Activated gamma-delta T cell (primary cell): Measurements from ENCODE around the gene BCAM.

ENCODE experiments used
- DNase-seq: peaks from one replicate; lab custom pipeline; 2025; lab: John Stamatoyannopoulos, UW

Gene BCAM

DNA sequence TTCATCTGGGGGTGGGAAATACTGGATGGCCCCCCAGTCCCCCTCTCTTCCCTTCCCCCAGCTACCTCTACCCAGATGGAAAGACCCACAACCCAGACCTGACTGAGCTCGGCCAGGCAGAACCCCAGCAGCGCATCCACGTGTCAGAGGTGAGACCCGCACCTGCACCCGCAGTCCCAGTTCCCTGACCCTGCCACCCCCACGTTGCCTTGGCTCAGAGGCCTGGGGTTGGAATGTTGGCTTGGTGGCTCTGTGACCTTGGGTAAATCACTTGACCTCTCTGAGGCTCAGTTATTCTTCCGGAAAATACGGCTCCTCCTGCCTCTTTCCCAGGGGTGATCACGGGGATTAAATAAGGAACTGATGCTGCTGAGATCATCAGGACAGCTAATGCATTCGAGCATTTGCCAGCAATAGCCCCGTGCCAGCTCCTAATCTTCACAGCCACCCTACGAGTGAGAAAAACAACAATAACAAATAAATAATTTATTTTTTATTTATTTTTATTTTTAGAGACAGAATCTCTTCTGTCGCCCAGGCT is 18.9 kb upstream of the BCAM start:
- no peak for DNase-seq

GRCh38 chr19:44792281-44792680 is 16.6 kb upstream of the BCAM start:
- no peak for DNase-seq

DNA sequence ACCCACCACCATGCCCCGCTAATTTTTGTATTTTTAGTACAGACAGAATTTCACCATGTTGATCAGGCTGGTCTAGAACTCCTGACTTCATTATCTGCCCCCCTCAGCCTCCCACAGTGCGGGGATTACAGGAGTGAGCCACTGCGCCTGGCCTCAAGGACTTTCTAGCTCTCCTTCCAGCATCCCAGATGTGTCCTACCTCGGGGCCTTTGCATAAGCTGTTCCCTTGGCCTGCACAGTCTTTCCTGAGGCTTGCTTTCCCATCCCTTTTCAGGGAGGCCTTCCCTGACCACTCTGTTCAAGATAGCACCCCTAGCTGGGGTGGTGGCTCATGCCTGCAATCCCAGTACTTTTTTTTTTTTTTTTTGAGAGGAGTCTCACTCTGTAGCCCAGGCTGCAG is 14.3 kb upstream of the BCAM start:
- DNase-seq, result no peak

GRCh38 chr19:44795398-44795987 is 13.4 kb upstream of the BCAM start:
- no peak for DNase-seq

DNA sequence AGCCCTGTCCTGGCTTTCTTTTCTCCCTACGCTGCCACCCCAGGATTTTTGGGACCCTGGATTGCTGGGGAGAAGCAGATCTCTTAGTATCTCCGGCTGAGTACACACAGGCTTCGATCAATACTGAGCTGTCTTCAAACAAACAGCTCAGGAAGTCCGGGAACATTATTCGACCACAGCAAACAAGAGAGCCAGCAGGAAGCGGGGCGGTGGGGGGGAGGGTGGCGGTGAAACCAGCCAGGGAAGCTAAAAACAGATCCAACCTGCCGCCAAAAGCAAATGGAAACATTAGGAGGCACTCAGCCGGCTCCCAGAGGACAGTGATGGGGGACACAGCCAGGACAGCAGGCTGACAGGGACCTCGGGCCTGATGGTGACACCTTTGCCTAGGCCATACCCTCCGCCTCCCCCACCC is 12.2 kb upstream of the BCAM start:
- DNase-seq, result no peak

DNA sequence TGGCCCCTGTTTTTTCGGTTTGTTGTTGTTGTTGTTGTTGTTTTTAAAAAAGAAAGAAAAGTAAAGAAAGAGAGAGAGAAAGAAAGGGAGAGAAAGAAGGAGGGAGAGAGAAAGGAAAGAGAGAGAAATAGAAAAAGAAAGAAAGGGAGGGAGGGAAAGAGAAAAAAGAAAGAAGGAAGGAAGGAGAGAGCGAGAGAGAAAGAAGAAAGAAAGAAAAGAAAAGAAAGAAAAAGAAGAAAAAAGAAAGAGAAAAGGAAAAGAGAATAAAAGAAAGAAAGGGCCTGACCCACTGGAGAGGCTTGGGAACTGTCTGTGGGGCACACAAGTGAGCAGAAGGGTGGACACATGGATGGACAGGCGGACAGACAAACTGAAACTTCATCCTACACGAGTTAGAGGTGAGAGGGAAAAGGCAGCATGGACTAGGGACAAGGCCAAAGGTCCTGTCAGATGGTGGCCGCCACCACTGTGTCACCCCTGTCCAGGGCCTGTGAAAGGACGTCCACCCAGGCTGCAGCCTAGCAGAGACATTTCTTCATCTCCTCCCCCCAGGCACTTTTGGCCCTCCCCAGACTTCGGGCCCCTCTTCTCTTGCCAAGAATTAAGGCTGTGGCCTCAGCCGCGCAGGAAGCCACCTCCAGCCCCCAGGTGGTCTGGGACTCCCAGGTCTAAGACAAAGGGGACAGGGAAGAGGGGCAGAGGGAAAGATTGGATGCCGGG is 9.1 kb upstream of the BCAM start:
- no peak for DNase-seq

- DNase-seq, result peak; percentile 40
Measured at GRCh38 chr19:44800461-44800860, 8.4 kb upstream of the BCAM start.

GRCh38 chr19:44803442-44804428 is 5.2 kb upstream of the BCAM start:
- DNase-seq, result no peak

GRCh38 chr19:44806291-44806690 is 2.6 kb upstream of the BCAM start:
- DNase-seq, result no peak

- DNase-seq, result no peak
Measured at GRCh38 chr19:44807162-44807561, 1.7 kb upstream of the BCAM start.

DNA sequence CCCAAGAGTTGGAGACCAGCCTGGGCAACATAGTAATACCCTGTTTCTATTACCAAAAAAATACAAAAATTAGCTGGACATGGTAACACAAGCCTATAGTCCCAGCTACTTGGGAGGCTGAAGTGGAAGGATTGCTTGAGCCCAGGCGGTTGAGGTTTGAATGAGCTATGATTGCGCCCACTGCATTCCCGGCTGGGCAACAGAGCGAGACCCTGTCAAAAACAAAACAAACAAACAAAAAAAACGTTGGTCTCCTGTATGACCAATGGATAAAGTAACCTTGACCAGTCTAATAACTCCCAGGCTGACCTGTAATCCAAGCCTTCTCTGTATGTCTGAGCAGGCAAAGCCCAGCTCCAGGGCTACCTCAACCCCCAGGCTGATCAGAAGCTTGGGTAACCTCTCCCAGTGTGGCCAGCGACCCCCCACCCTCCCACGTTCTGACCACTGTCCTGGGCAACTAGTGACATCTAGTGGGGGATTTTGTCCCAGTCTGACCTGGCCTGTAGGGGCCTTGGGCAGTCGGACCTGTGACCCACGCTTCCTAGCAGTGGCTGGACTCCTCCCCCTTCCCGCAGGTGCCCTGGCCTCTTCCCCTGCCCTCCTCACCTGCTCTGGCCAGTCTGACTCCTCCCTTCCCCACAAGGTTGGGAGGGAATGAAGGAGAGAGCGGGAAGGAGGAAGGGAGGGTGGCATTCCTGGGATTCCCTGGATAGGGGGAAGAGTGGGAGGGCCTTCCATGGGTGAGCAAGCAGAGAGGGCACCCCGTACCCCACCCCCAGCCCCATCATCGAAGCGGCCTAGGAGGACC is 1.0 kb upstream of the BCAM start:
- no peak for DNase-seq

DNA sequence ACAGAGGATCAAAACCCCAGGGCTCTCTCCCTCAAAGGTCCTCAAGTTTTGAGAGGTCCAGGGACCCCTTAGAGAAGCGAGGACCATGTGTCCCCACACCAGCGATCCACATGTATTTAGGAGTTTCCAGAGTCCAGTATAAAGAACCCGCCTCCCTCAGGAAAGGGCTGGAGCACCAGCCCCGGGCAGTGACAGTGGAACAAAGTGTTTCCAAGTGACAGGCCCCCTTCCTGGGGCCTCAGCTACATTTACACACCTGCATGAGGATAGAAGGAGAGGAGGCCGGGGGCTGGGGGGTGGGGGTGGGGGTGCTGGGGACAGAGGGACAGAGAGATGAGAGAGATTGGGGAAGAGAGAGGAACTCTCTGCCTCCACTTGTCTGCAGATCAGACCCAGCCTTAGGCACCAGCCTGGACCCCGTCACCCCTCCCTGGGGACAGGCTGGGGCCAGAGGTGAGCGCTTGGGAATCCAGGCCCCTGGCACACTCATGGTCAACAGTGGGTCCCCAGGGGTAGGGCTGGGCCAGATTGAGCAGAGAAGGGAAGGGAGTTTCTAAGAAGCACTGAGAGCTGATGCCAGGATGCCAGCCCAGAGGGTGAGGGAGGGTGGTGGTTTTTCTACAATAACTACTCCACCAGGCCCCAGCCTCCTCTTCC is 802 bp downstream of the BCAM start:
- DNase-seq, result no peak

- DNase-seq, result no peak
Measured at GRCh38 chr19:44810234-44811121, 1.6 kb downstream of the BCAM start.

DNA sequence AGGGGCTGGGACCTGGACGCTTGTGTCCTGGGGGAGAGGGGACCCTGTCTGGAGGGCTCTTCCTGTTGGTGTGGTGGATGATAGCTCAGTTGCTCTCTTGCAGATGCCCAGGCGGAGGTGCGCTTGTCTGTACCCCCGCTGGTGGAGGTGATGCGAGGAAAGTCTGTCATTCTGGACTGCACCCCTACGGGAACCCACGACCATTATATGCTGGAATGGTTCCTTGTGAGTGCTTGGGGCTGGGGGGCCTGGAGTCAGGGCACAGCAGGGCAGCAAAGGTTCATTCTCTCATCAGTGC is 2.2 kb downstream of the BCAM start:
- DNase-seq, result no peak

DNA sequence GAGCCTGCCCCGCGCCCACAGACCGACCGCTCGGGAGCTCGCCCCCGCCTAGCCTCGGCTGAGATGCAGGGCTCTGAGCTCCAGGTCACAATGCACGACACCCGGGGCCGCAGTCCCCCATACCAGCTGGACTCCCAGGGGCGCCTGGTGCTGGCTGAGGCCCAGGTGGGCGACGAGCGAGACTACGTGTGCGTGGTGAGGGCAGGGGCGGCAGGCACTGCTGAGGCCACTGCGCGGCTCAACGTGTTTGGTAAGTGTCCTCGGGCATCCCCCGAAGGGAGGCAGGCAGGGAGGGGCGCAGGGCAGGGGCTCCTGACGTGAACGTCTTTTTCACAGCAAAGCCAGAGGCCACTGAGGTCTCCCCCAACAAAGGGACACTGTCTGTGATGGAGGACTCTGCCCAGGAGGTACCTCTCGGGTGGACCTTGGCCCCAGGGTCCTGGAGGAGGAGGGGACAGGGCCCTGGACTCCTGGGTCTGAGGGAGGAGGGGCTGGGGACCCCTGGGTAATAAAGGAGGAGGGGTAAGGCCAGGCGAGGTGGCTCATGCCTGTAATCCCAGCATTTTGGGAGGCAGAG is 3.3 kb downstream of the BCAM start:
- DNase-seq, result no peak

GRCh38 chr19:44813070-44813840 is 4.4 kb downstream of the BCAM start:
- no peak for DNase-seq

GRCh38 chr19:44813841-44814470 is 5.1 kb downstream of the BCAM start:
- DNase-seq, result no peak

DNA sequence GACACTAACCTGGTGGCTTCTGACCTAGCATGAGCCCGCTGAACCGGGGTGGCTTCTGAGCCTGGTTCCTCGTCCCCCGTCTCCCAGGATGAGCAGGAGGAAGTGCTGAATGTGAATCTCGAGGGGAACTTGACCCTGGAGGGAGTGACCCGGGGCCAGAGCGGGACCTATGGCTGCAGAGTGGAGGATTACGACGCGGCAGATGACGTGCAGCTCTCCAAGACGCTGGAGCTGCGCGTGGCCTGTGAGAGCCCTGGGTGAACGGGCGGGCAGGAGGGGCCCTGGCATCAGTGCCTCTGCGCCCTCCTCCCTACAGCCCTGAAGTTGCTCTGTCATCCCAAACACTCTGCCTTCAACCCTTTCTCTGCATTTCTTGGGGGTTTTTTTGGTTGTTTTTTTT is 5.6 kb downstream of the BCAM start:
- DNase-seq, result no peak

- DNase-seq, result no peak
Measured at GRCh38 chr19:44816301-44816700, 7.4 kb downstream of the BCAM start.
